HG02870 (cell line): Measurements from ENCODE around the gene MCU.
"Not testable (repeated sequence)": the region's sequence is repeated elsewhere in the genome, so short reads cannot be mapped to it uniquely, and the experiment has no call there.

Source experiments
- ATAC-seq: cut with Tn5 transposase; IDR thresholded peaks from one replicate; pipeline ENCODE4 v1.9.1; 2021; ENCODE audit warnings: mild to moderate bottlenecking, moderate library complexity; ENCODE audit not compliant: unreplicated experiment

MCU gene

DNA sequence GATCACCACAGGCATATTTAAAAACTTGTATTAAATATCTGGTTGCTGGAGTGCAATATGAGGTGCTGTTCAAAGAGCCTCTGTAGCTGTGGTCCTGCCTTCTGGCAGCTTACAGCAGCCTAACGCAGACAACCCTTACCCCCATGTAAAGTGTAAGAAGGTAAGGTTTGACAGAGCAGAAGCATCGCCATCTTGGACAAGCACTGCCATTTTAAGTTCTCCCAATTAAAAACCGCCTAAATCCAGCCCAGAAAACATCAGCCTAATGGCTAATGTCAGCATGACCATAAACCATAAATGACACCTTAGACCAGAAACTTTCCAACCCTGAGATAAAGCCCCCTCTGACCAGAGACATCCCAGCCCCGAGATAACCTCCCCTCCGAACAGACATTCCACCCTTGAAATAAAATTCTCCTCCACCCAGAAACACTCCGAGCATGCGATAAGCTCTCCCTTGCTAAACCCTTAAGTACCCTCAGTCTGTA lies 196.3 kb downstream of the MCU start:
- ATAC-seq: no peak

DNA sequence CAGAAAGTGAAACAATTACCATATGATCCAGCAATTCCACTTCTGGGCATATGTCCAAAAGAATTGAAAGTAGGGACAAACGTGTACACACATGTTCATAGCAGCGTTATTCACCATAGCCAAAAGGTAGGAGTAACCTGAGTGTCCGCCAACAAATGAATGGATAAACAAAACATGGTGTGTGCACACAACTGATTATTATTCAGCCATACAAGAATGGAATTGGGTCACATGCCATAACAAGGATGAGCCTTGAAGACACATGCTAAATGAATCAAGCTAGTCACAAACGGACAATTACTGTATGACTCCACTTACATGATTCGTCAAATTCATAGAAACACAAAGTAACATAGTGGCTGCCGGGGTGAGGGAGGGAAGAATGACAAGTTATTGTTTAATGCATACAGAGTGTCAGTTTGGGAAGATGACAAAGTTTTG lies 197.5 kb downstream of the MCU start:
- no peak for ATAC-seq

DNA sequence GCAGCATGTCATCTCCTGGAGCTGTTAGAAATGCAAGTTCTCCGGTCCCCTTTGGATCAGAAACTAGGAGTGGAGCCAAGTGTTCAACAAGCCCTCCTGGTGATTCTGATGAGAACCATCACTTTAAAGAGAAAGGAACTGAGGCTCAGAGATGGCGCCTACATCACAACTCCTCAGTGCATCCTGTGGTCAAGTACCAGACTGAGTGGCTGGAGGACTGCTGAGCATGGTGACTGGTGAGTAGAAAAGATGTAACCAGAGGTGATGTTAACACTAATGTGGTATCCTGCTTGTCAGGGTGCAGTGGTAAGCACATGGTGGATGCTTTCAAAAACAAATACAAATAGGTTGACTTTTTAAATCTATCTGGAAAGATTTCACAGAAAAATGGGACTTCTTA lies 198.1 kb downstream of the MCU start:
- ATAC-seq: no peak

DNA sequence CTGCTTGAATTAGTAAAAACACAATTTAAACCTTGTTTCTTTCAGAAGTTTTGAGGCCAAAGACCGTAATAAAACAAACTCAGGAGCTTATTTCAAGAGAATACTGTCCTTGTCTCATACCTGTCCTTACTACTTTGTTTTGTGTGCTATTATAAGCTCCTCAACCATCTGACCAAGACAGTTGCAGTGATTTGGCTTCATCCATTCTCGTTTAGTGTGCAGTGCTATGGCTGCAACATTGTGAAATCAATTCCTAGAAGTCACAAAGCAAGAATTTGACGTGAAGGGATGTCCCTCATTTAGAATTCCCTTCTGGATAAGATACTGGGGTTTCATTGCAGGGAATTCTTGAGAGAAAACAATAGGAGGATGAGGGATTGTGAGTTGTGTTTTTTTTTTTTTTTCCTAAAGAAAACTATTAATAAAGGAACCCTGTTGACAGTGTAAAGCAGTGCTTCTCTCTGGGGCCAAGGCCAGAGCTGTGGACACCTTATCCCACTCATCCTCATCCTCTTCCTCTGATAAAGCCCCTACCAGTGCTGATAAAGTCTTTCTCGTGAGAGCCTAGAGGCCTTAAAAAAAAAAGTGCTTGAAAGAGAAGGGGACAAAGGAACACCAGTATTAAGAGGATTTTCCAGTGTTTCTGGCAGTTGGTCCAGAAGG lies 201.3 kb downstream of the MCU start, which contains the start of gene OIT3:
Gene OIT3, plus strand, starts transcription at position 604 of the 663 bp plus-strand sequence. CDS start 60 bp downstream, outside the sequence.
- ATAC-seq: no peak

DNA sequence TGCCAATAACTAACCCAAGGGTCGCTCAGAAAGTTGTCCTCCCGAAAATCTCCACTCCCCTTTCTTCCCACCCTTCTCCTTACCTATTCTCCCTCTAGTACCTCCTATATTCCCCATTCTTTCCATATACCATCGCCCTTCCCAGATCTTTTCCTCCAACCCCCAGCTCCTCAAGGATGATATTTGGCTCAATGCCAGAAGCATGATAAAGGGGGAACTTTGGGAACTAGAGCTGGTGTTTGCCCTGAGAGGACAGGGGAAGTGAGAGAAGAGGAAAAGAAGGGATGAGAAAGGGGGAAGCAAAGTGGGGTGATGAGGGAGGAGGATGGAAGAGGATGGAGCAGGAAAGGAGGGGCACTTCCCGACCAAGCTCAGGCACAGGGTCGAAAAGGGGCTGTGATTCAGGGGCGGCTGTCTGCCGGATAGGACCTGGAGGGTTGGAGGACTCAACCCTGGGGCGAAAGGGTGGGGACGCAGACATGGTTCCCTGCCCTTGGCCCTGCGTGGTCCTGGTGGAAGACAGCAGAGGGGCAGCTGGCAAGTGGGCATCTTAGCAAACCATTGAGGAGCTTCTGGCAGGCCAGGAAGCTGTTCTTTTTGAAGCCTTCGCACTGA lies 203.4 kb downstream of the MCU start:
- ATAC-seq: no peak

DNA sequence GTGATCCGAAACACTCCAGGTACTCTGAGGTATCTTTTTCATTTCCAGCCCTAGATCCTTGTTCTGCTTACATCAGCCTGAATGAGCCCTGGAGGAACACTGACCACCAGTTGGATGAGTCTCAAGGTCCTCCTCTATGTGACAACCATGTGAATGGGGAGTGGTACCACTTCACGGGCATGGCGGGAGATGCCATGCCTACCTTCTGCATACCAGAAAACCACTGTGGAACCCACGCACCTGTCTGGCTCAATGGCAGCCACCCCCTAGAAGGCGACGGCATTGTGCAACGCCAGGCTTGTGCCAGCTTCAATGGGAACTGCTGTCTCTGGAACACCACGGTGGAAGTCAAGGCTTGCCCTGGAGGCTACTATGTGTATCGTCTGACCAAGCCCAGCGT lies 206.7 kb downstream of the MCU start:
- no peak for ATAC-seq

DNA sequence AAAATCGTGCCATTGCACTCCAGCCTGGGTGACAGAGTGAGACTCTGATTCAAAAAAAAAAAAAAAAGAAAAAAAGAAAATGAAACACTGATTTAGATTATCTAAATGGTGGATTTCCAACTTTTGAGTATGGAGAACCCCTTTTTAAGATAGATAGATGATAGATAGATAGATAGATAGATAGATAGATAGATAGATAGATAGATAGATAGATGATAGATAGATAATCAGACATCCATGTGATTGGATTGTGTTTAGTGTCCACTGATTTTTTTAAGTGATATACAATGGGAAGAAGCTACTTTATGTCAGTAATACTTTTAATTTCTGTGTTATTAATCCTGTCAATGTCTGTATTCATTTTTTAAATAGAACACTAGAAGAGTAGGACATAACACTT lies 207.6 kb downstream of the MCU start:
- no peak for ATAC-seq

DNA sequence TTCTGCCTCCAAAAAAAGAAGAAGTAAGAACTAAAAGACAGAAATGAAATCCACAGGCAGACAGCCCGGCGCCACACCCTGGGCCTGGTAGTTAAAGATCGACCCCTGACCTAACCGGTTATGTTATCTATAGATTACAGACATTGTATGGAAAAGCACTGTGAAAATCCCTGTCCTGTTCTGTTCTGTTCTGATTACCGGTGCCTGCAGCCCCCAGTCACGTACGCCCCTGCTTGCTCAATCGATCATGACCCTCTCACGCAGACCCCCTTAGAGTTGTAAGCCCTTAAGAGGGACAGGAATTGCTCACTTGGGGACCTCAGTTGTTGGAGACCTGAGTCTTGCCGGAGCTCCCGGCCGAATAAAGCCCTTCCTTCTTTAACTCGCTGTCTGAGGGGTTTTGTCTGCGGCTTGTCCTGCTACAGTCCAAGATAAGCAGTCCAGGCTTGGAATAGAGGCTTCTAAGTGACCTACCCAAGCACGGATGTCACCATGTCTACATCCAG lies 212.1 kb downstream of the MCU start:
- not testable (repeated sequence) for ATAC-seq

DNA sequence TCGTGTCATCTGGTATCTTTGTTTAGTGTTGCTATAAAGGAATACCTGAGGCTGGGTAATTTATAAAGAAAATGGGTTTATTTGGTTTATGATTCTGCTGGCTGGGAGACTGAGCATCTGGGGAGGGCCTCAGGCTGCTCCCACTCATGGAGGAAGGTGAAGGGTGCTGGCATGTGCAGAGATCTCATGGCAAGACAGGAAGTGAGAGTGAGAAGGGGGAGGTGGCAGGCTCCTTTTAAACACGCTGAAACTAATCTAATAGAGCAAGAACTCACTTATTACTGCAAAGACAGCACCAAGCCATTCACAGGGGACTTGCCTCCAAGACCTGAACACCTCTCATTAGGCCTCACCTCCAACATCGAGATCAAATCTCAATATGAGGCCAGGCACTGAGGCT lies 212.9 kb downstream of the MCU start:
- ATAC-seq: no peak

DNA sequence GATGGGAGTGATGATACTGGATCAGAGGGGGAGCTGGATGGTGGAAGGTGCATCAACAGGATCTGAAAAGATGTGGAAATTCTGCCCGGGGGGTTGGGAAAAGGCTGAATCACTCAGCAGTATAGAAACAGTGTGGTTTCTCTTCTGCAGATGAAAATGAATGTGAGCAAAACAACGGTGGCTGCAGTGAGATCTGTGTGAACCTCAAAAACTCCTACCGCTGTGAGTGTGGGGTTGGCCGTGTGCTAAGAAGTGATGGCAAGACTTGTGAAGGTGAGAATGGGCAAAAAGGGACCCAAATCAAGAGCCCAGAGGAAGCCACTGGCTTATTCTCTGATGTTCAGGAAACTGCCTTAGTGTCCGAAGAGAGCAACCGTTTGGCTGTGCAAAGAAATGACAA lies 214.5 kb downstream of the MCU start:
- ATAC-seq: no peak

DNA sequence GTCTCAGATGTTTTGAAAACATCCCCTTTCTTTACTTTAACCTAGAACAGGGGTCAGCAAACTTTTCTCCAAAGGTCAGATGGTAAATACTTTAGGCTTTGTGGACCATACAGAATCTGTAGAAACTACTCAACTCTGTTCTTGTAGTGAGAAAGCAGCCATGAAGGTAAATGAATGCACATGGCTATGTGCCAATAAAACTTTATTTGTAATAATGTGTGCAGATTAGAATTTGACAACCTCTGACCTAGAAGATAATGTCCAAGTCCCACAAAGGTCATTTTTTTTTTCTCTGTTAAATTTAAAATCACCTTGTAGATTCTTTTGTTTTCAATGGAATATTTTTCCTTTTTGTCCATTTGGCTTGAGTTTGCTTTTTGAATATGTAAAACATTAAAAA lies 218.8 kb downstream of the MCU start:
- ATAC-seq: no peak

DNA sequence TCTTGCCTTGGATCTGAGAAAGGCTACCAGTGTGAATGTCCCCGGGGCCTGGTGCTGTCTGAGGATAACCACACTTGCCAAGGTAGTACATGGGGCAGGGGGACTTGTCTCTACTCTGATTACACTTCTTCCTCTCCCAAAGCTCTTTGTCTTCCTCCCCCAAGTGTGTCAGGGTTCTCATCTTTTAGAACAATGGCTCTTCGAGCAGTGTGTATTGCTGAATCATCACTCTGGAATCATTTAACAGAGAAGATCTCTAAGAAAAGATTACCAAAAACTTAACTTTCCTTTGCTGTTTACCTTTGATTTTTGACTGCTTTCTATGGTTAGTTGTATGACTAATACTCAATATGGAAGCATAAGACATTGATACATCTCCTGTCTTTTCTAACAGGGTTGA lies 219.8 kb downstream of the MCU start:
- no peak for ATAC-seq

DNA sequence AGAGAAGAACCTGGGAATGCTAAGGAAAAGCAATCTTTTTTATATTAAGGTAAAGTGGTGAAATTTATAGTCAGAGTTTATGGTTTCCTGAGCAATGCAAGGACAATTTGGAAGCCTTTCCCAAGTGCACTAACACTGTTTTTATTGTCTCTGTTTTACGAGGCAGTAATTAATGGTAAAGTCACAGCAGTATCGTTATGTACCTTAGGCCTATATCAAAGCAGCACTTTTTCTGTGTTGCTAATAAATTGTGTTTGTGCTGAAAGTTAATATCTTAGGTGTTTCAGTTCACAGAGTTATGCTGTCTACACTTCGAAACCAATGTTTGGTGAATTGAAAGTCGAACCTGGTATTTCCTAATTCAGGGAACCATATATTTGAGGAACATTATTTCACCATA lies 220.8 kb downstream of the MCU start:
- ATAC-seq: no peak

DNA sequence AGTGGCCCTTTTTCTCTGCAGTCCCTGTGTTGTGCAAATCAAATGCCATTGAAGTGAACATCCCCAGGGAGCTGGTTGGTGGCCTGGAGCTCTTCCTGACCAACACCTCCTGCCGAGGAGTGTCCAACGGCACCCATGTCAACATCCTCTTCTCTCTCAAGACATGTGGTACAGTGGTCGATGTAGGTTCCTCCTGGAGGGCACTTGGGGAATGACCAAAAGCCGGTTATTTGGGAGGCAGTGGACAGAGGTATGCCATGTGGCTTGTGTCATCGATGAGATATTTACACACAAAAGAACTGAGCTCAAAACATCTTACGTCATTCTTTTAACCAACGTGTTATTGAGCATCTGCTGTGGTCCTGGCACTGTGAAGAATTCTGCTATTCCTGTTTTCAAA lies 221.3 kb downstream of the MCU start:
- no peak for ATAC-seq

DNA sequence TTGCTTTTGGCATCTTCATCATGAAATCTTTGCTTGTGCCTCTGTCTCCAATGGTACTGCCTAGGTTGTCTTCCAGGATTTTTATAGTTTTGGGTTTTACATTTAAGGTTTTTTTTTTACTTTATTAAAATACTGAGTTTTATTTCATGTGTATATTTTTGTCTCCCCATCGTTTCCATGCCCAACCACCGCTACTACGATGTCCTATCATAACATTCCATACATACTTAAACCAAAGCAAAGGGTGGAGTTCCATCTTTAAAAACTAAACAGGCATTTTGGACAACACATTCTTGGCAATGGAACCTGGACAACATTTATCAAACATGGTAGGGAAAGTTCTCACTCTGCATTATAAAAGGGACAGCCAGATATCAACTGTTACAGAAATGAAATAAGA lies 225.3 kb downstream of the MCU start:
- not testable (repeated sequence) for ATAC-seq

DNA sequence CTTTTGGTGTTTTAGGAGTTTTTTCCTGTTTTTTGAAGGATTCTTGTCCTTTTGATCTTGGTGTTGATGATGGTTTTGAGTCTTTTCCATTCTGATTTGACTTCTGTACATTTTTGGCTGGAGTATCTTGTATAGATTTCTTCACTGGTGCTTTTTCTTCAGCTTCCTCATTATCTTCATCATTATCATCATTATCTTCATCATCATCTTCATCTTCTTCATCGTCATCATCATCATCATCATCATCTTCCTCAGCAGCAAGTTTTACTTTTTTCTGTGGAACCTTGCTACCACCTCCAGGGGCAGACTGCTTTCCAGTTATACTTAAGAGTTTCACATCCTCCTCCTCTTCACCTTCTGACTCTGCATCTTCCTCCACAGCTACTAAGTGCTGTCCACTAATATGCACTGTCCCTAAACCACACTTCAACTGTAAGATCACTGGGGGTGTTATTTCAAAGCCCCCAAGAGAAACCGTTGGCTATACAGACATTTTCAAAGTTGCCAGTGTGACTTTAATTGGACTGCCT lies 225.9 kb downstream of the MCU start:
- ATAC-seq: not testable (repeated sequence)

DNA sequence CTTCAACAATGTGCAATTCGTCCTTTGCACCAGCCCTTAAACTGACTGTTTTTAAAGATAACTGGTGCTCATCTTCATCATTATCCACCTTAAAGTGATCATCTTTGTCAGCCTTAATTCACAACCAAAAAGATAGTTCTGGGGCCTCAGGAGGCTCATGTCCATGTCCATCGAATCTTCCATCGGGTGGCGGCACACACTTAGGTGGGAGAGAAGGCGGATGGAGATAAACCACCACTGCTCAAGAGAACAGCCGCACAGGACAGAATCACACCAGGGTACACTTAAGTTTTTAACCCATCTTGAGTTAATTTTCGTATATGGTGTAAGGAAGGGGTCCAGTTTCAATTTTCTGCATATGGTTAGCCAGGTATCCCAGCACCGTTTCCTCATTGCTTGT lies 226.4 kb downstream of the MCU start:
- no peak for ATAC-seq

DNA sequence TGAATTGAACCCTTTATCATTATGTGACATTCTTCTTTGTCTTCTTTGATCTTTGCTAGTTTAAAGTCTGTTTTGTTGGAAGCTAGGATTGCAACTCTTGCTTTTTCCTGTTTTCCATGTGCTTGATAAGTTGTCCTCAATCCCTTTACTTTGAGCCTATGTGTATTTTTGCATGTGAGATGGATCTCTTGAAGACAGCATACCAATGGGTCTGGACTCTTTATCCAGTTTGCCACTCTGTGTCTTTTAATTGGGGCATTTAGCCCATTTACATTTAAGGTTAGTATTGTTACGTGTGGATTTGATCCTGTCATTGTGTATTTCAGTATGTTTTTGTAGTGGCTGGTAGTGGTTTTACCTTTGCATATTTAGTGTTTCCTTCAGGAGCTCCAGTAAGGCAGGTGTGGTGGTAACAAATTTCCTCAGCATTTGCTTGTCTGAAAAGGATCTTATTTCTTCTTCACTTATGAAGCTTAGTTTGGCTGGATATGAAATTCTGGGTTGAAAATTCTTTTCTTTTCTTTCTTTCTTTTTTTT lies 229.3 kb downstream of the MCU start:
- not testable (repeated sequence) for ATAC-seq

DNA sequence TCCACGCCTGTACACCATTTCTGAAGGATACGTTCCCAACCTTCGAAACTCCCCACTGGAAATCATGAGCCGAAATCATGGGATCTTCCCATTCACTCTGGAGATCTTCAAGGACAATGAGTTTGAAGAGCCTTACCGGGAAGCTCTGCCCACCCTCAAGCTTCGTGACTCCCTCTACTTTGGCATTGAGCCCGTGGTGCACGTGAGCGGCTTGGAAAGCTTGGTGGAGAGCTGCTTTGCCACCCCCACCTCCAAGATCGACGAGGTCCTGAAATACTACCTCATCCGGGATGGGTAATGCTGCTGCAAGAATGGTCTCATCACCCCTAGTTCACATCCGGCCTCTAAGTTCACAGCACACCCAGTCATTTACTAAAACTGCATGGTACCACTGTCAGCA lies 232.4 kb downstream of the MCU start:
- ATAC-seq: no peak

DNA sequence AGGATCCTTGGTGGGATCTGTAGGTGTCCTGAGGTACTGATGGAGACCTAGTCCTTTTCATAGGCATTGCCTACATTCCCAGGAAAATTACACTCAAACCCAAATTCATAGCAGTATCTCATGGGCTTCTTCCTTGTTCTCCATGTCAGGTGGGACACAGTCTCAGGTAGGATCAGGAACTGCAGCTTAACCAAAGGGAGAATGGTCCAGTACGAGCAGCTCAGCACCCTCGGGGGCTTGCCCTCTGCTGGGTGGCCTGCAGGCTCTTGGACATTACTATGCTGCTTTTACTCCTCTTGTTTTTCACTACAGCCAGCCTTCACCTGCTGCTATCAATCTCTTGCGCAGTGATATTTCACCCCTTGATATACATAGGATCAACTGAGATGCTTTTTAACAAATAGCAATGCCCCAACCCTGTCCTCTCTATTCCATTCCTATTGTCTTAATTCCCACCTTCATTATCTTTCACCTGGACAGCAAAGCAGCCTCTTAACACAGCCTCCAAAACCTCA lies 234.1 kb downstream of the MCU start:
- no peak for ATAC-seq

DNA sequence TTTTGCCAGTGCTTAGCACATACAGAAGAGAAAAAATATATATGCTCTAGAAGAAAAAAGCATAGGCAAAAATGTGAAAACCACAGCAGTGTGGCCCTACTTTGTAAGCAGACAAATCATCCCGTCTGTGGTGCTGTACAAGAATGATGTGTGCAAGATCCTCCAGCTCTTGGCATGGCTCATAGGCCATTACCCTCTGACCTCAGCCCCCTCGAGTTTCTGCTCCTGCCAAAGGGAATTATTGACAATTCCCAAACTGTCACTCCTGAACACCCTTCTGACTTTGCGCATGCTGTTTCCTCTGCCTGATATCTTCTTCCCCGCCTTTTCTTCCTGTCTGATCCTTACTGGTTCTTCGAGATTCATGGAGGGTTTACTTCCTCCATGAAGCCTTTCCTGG lies 235.5 kb downstream of the MCU start:
- ATAC-seq: no peak

DNA sequence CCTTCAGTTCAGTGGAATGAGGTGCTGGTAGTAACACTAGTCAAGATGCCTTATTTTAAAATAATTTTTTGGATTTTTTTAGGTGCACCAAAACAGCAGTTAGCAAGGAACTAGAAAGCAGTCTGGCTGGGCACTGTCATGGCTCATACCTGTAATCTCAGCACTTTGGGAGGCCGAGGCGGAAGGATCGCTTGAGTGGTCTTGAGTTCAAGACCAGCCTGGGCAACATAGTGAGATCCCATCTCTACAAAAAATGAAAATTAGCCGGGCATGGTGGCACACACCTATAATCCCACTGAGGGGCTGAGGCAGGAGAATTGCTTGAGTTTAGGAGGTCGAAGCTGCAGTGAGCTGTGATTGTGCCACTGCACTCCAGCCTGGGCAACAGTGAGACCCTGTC lies 236.9 kb downstream of the MCU start:
- no peak for ATAC-seq
